COR-L47 (cell line): ENCODE data around the gene PITX2.

ENCODE experiments used
- DNase-seq: peaks from one replicate; lab custom pipeline; 2025; lab: John Stamatoyannopoulos, UW

Gene PITX2

DNA sequence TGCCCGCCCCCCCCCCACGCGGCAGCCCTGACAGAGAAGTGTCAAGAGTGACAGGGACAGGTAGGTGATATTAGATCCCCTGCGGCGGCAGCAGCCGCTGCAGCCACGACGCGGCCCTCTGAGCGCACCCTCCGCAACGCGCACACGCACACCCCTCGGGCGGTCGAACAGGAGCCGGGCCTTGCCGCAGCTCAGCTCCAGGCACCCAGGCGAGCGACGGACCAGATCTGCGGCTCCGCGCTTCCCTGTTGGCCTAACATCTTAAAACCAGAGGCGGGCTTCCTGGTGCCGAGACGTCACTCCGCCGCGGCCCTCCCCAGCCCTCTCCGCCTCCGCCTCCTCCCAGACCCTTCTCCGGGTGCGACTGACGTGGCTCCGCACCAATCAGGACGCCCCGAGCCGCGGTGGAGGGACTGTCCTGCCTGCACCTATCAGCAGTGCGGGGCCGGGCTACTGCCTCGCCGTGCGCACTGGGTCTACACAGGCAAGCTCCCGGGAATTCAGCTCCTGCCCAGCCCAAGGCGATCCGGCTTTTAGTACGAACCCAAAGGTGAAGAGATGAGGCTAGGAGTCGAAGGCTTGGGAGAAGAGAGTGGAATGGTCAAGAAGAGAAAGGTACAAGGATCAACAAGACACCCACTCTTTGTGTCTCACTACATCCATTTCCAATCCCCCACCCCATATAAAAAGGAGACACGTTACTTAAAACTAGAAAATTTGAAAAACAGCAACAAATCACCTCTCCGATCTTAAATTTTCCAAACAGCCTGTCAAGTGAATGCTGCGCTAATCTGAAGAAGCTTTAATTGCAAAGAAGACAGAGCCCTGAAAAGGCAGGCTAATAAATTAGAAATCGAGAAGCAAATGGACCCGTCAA, at the start of gene PITX2:
TSS of gene PITX2 (minus strand) at position 237 of the 877 bp plus-strand sequence. CDS start 617 bp downstream, outside the sequence.
- no peak for DNase-seq

DNA sequence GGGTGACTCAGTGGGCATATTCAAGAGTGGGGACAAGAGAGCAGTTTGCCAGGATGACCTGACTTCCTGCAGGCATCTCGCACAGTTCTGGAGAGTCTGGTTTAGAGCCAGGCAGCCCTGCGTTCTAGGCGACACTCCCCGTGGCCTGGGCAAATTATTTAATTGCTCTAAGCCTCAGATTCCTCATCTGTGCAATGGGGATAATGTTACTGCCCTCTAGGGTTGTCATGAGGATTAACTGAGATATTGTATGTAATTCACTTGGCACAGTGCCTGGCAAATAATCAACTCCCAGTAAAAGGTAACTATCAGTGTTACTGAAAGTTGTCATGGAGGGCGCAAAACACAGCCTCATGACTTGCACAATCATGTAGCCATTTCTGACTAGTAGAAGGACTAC, 48.8 kb upstream of the PITX2 start:
- no peak for DNase-seq

DNA sequence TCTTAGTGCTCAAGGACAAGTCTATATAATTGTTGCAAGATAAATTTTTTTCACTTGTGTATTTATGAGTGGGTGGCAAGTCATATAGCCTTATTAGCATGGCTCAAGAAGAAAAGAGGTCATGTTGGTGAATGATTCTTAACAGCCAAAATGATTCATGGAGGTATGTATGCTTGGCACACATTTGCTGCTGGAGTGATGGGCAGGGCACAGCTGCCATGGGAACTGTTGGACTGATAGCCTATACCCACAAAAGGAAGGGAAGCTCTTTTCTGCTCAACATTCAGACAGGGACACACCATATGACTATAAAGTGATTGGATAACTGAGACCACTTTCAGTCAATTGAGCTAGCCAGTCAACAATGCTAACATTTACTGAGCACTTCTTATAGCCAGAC, 46.8 kb upstream of the PITX2 start:
- DNase-seq, result no peak

DNA sequence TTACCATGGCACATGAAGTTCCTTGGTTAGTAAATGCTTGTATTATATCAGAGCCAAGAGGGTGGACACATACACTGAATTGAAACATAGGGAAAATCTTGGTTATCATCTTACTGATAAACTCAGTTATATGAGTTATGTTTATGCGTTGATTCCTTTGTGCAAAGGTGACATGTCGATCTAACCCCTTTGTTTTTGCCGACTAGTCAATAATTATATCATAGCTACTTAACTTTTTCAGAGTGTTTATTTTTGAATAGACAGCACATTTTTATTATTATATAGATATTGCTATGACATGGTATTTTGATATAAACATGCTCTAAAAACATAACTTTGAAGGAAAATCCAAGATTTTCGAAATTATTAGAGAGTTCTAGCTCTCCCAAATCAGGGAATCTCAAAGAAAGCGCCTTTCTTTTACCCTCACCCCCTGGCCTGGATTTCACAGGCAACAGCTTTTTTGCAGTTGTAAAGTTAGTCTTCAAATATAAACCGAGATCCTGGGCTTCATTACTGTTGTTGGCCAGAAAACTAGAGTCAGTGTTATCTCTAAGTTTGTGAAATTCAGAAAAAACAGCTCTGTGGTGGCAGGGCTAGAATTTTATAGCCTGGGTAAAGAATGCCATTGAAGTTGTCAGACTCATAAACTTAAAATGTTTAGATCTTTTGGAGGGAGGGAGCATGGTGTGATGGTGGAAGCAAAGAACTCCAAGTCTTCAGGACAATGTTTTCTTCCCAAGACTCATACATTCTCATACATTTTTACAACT, 45.8 kb upstream of the PITX2 start:
- no peak for DNase-seq

DNA sequence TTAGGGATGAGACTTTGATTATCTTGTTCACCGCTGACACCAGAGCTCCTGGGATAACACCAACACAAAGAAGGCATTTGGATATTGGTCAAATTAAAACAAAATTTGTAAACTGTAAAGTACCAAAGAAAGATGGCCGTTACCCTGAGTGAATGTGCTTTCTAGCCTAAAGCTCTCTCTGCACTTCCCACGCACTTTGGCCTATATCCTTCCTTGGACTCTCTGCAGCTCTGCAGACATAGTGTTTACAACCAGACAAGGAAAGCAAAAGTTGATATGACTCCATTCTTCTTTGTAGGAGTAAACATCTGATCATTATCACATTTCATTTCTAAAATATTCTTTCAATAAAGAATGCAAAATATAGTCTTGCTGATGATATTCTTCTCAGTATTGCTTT, 44.8 kb upstream of the PITX2 start:
- no peak for DNase-seq

DNA sequence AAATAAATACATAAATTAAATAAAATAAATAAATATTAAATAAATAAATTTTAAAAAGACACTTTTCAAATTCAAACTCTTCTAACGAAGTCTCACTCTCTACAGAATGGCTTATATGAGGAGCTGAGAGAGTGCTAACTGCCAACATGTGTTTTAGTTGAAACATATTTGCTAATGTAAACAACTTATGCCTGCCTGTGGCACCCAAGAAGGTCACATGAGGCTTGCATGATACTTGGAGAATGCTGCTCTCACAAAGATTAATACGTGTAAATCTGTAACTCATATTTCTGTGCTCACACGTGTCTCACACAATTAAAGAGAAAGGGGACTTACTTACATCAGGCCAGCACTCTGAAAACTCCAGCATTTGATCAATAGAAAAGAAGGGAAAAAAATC, 43.2 kb upstream of the PITX2 start:
- no peak for DNase-seq

DNA sequence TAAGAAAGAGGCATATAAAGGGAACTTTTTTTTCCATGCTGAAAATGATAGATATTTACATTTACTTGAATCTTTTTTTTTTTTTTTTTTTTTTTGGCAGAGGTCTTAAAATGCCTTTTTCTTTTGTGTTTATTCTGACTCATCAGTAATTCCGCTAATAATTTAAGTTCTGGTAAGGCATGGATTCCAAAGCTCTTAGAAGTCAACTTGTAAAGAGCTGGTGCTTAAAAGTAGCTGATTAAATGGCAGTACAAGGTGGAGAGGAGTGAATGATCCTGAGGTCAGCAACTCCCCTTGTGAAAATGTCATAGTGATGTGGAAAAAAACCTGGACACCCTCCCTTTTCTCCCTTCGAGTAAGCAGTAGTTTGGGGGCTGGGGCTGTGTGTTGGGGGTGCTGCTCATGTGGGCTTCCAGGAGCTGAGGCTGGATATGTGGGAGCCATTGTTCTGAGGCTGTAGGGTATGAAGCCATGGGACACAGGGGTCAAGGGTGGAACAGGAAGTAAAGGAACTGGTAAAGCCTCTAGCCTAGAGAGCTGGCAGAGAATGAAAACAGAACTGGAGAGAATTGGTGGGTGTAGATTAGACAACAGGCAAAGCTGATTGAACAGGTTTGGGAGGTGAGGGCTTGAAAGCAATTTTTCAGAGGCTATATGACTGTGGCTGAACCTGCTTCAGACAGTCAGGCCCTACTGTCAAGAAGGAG, 41.0 kb upstream of the PITX2 start:
- no peak for DNase-seq

DNA sequence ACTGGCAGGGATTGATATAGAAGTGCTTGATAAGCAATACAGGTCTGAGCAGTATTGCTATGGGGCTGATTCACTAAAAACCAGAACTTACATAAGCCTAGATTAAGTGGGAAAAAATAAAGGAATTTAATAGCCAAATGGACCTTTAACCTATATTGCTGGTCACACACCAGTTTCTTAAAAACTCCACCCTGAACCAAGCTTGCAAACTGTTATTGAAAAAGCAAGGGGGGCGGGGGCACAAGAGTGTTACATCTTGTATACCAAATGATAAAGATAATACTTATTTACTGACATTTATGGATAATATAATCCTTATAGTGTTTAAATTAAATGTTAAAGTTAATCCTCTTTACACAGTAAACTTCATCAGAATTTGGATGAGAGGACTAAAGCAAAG, 40.3 kb upstream of the PITX2 start:
- no peak for DNase-seq

DNA sequence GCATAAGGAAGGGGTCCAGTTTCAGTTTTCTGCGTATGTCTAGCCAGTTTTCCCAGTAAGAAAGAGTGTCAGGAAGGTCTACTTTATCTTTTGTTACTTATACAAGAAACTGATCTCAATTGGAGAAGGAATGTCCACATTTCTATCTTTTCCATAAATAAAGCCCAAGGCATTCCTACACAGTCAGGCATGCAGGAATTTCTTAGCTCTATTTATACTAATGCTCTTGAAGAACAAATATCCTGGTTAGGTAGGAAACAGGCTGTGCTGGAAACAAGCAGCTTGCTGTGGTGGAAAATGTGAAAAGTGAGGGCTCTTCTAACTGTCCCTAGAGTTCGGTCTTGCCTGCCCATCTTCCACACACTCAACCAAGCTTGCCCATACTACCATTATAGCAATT, 37.9 kb upstream of the PITX2 start:
- no peak for DNase-seq

DNA sequence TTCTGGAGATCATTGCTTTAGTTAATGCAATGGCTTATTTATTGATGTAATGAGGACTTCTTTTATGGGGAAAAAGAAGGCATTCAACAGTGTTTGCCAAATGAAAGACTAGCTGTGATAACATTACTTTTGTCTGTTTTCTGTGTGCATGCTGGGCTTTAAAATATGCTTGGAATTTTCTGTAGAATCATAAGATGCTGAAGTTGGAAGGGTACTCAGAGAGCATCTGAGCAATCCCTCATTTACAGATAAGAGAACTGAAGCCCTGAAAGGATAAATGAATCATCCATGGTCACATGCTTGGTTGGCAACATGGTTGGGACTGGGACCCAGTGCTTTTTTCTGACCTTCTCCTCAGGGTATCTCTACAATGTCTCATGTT, 31.4 kb upstream of the PITX2 start:
- DNase-seq, result no peak

DNA sequence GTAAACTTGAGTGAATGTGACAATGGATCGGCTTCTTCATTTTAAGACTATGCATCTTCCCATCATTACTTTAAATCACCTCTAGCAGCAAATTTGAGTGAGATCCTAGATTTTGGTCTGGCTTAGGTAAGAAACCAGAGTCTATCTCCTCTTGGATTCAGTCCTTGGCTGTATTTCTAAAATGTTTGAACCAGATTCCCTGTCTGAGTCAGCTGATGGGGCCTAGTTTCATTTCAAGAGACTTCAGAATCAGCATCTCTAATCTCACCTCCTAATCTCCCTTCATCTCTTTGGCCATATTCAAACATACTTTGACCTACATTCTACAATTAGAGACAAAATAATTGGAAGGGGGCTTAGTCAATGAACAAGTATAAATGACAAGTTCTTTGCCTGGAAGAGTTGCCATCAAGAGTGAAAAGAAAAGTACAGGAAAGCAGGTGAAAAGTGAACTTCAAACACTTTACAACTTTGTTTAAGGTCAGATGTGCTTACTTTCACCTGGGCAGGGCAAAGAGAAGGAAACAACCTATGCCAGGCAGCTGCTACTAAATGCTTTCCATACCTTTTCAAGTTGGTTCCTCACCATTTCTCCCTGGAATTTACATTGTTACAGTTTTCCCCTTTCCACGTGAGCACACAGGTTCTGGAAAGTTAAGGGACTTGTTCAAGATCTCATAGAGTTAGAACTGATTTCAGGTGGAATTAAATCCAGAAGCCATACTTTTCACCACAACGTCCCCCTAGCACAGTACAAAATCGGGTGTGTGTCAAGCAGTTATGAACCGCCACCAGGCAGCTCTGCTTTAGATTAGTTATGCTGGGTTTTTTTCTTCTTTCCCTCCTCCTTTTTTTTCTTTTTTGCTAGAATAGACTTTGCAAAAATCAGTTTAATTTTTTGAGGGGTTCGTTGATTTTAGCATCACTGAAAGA, 30.7 kb upstream of the PITX2 start:
- DNase-seq, result no peak

DNA sequence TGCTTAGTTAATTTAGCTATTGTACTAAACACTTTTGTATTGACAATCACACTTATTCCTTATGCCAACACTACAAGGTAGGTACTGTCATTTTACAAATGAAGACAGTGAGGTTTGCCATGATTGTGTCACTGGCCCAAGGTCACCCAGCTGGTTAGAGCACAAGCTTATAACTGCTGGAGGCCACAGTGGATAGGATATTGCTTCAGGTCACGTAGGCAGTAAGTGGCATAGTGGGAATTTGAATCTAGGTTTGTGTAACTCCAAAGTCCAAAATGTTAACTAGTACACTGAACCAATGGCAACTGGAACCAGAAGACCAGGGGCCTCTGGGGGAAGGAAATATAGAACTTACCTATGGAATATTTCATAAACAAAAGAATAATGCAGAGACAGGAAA, 21.1 kb upstream of the PITX2 start:
- DNase-seq, result no peak

DNA sequence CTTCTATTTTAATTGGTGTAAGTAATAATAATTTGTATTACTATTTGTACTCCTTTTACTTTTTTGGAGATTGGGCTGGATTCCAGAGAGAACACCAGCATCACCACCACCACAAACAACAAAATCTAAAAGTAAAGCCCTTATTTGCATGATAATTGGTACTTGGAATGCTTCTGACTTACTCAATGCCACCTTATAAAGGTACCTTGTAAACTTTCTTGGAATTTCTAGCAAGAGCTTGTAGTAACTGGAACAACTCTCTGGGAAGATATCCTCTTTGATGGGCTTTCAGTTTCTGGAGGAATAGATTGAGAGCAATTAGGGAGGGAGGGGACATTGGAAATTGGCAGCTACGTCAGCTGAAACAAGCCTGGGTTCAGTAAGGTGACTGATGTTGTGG, 20.2 kb upstream of the PITX2 start:
- DNase-seq, result no peak

DNA sequence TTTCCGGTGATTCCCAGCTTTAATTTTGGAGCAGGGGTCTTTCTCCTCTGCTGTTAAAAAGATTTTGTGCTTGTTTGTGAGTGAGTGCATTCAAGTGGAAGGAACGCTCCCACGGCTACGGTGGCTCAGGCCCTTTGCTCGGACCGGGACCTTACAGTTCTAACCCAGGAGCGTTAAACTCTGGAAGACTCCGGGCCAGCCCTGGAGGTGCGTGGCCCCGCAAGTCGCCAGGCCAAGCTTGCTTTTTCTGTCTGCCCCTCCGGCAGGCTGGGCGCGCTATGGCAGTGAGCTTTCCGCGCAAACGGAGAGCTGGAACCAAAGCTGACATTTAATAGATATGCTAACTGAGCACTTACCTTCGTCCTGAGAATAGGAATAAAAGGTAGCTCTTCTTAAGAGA, 18.3 kb upstream of the PITX2 start:
- no peak for DNase-seq

DNA sequence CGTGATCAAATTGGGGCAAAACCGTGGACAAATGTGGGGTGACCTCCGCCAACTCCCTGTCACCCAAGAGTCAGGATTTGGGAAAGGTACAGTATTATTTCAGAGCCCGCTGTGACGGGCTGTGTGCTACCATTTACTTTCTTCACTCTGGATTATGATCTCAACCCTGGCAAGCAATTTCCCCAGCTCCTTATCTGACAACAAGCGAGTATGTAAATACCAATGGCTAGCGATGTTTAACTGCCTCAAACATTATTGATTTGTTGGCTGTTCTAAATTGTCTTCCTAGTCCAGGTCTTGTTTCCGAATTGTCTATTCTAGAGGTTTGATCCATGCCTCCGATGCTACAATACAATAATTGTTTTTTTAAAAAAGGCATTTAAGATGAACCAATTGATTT, 17.7 kb upstream of the PITX2 start:
- no peak for DNase-seq

DNA sequence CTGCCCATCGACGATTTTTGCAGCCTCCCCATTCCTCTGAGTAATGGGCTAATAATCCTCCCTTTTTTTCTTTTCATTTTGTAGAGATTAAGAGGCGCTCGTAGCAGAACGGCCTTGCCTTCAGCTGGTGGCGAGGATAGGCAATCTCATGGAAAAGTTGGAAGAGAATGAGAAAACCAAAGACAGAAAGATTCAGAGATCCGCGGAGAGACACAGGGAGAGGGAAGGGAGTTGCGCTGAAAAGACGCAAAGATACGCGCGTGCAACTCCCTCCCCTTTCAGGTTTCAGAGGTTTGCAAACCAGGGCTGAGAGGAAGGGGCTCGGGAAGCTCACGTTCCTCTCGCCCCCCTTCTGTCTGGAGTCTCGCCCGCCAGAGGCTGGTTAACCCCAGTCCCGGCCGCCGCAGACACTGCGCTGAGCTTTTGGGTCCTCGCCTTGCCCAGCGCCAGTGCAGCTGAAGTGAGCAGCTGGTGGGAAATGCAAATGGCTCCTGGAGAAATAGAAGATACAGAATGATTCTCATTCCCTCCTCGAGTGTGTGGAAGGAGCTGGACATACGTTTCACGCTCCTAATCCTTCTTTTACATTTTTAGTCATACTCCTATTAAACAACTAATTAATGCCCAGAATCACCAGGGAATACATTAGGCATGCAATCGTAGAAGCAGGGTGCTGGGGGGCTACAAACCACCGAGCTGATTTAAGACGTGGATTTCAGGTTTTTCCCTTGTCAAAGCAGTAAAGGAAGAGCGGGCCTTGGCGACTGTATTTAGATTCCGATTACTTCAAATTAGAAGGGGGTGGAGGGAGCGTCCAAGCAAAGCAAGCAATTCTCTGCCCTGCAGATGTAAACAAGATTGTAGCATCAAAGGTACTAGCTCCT, 16.6 kb upstream of the PITX2 start:
- DNase-seq, result no peak

DNA sequence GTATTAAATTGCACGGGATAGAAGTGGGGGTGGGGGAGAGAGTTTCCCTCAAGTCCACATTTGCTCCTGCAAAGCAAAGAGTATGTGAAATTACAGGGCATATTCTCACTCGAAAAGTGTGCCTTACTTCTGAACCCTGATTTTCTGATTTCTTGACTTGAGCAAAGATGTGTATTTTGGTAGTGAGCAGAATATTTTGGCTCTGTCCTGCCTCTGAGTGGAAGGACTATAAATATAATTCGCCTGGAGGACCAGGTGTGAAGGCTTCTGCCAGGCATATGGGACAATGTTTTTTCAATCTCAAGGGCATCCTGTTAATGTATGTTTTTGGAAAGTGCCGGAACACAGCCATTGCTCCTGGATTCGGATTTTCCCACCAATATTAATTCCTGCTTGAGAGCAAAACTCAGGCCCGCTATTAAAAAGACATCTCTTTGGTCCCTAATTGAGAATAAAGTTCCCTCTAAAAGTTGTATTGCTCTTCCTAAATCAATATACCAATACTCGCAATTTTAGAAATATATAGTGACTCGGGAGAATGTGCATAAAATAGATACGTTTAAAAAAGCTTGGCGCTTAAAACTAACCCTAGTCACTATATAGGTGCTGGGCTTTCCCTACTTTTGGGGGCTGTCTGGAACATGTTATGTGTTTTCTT, 15.3 kb upstream of the PITX2 start:
- no peak for DNase-seq

DNA sequence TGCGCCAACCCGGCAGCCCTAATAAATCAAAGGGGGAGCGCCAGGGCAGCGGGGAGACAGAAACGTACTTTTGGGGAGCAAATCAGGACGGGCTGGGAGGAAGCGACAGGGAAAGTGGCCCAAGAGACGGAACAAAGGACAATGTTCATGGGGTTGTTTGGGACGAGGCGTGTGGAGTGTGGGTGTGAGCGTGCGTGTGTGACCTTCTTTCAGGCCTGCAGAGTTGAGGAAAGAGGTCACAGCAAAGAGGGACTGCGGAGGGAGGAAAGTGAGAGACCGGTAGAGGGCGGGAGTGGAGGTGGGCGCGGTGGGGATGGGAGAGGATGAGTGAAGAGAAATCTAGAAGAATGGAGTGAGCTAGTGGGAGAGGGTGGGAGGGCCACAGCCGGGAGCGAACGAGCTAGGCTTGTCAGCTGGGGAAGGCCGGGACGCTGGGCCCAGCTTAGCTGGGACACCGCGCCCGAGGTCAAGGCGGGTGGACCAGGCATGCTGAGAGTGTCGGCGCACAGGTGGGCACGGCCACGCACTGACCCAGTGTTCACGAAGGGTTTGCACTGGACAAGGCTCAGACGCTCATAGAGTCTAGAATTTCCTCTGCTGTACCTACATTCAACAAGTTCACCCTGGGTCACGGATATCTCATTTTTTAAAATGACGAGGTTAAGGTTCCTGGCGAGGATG, 14.7 kb upstream of the PITX2 start:
- DNase-seq, result no peak

DNA sequence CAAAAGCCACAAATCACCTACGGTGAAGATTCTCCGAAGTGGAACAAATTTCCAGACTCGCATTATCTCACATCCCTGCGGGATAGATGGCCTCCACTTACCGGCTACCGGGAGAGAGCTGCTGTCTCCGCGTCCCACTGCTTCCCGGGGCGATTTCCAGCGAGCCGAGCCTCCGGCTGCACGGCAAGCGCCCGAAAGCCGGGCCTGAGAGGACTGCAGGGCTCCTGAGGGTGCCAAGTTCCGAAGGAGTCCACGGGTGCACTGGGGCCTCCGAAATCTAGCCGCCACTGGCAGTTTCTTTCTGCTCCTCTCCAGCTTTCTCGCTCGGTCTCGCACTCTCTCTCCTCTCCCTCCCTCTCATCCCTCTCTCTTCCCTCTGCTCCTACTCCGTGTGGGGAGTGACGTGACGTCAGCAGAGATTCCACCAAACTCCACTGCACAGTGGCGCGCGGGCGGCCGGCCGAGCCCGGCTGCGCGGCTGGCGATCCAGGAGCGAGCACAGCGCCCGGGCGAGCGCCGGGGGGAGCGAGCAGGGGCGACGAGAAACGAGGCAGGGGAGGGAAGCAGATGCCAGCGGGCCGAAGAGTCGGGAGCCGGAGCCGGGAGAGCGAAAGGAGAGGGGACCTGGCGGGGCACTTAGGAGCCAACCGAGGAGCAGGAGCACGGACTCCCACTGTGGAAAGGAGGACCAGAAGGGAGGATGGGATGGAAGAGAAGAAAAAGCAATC, 14.0 kb upstream of the PITX2 start:
- no peak for DNase-seq
